Measurements from ENCODE around the gene ANO1.
A peak's percentile ranks its signal among the peaks of the same experiment; 100 is the strongest.
"Not testable (repeated sequence)": the region's sequence is repeated elsewhere in the genome, so short reads cannot be mapped to it uniquely, and the experiment has no call there.

The ANO1 gene

DNA sequence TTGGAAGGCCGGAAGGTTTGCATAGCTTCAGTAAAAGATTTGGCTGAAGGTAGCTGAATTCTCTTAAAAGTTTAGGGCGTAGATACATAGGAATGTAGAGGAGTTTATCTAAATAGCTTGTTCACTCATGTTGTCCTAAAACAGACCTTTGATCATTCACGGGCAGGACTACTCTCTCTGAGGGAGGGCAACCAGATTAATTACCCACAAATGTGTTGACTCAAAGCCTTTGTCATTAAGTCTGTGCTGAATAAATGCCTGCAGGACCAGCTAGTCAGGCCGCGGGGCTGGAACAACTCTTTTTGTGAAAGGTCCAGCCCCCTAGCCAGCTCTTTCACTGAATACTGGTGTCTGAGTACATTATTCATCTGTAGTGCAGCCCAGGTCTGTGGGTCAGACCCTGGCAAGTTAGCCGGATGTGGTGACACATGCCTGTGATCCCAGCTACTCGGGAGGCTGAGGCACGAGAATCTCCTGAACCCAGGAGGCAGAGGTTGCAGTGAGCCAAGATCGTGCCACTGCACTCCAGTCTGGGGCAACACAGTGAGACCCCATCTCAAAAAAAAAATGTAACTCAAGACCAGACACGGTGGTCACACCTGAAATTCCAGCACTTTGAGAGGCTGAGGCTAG lies 122.2 kb downstream of the ANO1 start:
- DNase-seq, result no peak

- DNase-seq, result not testable (repeated sequence)
Measured at GRCh38 chr11:70201047-70201446, 122.9 kb downstream of the ANO1 start.

DNA sequence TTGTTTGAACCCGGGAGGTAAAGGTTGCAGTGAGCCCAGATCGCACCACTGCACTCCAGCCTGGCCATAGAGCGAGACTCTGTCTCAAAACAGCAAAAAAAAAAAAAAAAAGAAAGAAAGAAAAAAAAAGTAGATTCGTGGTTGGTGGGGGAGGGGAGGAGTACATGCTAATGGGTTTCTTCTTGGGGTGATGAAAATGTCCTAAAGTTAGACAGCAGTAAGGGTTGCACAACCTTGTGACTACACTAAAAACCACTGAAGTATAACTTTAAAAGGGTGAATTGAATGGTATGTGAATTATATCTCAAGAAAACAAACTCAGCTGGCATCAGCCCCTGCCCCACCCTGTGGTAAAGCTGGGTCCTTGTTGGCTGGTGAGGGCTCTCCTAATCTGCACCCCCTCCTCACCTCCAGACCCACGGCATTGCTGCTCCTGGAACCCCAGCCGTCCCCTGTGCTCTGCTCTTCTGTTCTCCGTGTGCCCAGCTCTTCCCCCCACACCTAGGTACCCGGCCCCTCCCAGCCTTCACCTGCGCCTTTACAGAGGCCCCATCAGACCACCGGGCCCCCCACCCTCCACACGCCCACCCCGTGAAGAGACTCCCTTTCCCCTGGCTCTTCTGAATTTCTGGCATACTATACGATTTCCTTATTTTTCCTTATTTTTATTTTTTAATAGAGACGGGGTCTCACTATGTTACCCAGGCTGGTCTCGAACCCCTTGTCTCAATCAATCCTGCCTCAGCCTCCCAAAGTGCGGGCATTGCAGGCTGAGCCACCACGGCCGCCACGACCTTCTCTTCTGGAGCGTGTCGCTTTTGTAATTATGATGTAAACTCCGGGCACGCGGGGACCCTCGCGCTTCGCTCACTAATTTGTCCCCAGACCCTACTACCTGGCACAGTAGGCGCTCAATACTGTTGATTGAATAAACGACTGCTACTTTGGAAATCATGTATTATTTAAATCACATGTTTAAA lies 124.1 kb downstream of the ANO1 start:
- DNase-seq, result no peak

- peak; percentile 87 for DNase-seq
Measured at GRCh38 chr11:70202920-70203750, 125.0 kb downstream of the ANO1 start, which contains the start of gene FADD. TSS of gene FADD (plus strand) at chr11:70203296. CDS start at chr11:70203460, 164 bp downstream.

GRCh38 chr11:70203751-70204465 lies 125.8 kb downstream of the ANO1 start:
- no peak for DNase-seq

DNA sequence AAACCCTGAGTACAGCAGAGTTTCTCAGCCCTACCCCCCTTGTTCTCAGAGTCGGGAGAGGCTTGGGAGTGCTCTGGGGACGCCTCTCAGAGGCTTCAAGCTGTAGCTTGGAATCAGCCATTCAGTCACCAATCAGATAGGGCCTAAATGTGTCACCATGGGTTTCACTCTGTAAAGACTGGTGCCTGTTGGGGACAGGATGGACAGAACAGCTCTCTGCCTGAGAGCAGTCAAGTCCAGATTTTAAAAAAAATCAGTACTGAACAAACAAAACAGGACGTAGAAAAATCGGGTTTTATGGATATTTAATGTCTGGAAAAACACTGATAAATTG lies 126.3 kb downstream of the ANO1 start:
- DNase-seq, result no peak

GRCh38 chr11:70205049-70205725 lies 127.1 kb downstream of the ANO1 start:
- no peak for DNase-seq

DNA sequence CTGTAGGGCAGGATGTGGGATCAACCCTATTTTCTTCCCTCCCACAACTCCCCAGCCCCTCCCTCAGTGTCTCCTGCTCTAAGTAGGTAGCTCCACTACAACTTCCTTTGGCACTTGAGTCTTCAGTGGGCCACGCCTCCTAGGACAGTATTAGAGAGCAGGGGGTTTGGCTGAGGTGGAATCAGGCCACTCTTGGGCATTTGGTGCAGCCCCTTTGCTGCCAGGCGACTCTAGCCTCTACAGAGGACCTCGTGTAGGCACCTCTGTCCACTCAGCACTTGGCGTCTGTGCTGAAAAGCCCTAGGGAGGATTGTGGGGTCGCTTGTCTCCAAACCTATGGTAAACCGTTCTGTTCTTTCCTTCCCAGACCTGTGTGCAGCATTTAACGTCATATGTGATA lies 127.6 kb downstream of the ANO1 start:
- no peak for DNase-seq

DNA sequence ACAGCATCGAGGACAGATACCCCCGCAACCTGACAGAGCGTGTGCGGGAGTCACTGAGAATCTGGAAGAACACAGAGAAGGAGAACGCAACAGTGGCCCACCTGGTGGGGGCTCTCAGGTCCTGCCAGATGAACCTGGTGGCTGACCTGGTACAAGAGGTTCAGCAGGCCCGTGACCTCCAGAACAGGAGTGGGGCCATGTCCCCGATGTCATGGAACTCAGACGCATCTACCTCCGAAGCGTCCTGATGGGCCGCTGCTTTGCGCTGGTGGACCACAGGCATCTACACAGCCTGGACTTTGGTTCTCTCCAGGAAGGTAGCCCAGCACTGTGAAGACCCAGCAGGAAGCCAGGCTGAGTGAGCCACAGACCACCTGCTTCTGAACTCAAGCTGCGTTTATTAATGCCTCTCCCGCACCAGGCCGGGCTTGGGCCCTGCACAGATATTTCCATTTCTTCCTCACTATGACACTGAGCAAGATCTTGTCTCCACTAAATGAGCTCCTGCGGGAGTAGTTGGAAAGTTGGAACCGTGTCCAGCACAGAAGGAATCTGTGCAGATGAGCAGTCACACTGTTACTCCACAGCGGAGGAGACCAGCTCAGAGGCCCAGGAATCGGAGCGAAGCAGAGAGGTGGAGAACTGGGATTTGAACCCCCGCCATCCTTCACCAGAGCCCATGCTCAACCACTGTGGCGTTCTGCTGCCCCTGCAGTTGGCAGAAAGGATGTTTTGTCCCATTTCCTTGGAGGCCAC lies 128.3 kb downstream of the ANO1 start:
- DNase-seq, result no peak

DNA sequence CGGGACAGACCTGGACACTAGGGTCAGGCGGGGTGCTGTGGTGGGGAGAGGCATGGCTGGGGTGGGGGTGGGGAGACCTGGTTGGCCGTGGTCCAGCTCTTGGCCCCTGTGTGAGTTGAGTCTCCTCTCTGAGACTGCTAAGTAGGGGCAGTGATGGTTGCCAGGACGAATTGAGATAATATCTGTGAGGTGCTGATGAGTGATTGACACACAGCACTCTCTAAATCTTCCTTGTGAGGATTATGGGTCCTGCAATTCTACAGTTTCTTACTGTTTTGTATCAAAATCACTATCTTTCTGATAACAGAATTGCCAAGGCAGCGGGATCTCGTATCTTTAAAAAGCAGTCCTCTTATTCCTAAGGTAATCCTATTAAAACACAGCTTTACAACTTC lies 128.9 kb downstream of the ANO1 start:
- no peak for DNase-seq

GRCh38 chr11:70207531-70208131 lies 129.5 kb downstream of the ANO1 start:
- DNase-seq, result no peak

GRCh38 chr11:70209391-70209912 lies 131.3 kb downstream of the ANO1 start:
- DNase-seq, result no peak

- DNase-seq, result no peak
Measured at GRCh38 chr11:70210051-70210501, 132.0 kb downstream of the ANO1 start.

DNA sequence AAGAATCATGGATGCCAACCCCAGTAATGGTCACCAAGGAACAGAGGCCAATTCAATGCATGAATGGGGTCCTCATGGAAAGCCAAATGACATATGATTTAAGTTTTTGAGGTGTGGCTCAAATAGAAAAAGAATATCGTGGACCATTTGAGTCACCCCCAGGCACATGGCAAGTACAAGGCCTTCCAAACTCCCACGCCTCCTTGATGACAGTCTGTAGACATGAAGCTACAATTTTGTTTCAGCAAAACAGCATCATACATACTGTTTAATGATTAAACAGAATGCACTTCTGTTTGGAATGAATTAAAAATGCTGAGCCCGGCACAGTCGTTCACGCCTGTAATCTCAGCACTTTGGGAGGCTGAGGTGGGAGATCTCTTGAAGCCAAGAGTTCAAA lies 132.4 kb downstream of the ANO1 start:
- DNase-seq, result no peak

- DNase-seq, result no peak
Measured at GRCh38 chr11:70212227-70212811, 134.2 kb downstream of the ANO1 start.

GRCh38 chr11:70217388-70217787 lies 139.3 kb downstream of the ANO1 start:
- DNase-seq, result not testable (repeated sequence)

DNA sequence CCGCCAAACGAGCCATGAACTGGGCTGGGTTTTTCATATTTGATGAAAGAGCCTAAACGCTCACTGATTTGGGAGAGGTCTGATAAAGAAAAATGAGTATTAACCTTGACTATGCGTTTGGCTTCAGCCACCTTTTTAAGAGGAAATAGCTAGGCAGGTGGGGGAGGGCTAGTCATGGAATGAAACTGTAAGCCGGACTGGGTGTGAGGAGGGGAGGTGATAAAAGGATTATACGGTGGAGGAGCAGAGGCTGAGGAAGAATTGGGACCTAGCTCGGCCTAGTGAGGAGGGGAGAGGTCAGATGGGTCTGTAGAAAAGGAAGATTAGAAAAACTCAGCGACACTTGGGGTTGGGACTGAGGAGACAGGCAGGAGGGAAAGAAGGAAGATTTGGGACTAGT lies 140.0 kb downstream of the ANO1 start:
- DNase-seq, result not testable (repeated sequence)

DNA sequence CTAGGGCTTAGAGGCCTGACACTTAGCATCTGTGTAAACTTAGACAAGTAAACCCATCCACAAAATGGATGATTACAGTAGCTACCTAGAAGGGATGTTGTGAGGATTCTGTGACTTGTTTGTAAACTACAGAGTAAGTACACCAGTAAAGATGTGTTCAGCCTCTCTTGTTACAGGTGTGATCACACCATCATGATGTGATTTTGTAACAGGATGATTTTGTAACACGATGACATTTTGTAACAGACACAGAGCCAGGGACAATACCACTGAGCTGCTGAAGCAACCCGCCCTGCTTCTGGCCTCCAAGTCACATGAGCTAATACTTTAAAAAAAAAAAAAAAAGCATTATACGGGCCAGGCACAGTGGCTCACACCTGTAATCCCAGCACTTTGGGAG lies 142.0 kb downstream of the ANO1 start:
- no peak for DNase-seq

DNA sequence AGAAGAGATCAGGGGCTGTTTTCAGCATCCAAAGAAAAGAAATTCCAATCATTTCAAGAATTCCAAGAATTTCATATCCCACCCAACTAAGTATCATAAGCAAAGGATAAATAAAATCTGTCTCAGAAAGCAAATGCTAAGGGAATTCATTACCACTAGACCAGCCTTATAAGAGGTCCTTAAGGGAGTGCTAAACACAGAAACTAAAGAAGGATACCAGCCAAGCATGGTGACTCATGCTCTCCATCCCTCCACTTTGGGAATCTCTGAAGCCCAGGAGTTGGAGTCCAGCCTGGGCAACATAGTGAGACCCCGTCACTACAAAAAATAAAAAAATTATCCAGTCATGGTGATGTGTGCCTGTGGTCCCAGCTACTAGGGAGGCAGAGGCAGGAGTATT lies 142.8 kb downstream of the ANO1 start:
- no peak for DNase-seq

- DNase-seq, result no peak
Measured at GRCh38 chr11:70225681-70226177, 147.6 kb downstream of the ANO1 start.
